Activated gamma-delta T cell treated with Interleukin-2 at 50 U/mL for 16 hours (primary cell): Measurements from ENCODE around the gene MAML2.

ENCODE experiments used
- DNase-seq: peaks from one replicate; pipeline ENCODE4 v3.0.0-alpha.2; 2020

The MAML2 gene

GRCh38 chr11:96112192-96113128 lies 230.5 kb downstream of the MAML2 start:
- no peak for DNase-seq

DNA sequence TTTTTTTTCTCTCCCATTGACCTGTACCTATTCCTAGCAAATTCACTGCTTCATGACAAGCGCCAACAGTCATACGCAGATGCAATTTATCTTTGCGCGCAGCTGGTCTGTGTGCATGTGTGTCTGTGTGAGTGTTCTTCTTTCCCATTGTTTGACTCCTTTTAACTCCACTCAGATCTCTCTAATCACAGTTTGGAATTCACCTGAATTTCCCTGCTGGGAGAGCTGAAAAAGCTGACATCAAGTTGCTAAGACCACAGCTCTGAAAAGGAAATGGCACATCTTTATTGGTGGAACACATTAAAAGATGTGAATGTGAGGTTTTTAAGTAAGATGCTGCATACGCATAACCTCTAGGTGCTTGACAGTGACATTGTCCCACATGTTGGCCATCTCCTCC lies 231.7 kb downstream of the MAML2 start:
- DNase-seq = no peak

DNA sequence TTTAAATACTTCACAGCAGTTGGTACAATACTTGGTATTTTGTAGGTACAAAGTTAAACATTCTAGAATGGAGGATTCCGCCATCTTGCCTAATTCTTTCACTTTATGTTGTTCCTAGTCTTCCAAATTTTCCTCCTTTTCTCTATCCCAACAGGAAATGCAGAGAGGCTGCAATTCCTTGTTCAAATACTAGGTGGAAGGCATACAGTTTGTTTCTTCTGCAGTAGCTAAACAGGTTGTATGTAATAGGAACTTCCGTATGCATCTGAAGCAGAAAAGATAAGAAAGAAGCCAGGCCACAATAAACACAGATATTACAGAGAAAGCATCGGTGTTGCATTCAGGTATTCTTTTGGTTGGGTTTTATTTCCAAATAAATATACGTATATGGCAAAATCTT lies 232.7 kb downstream of the MAML2 start:
- DNase-seq = no peak

DNA sequence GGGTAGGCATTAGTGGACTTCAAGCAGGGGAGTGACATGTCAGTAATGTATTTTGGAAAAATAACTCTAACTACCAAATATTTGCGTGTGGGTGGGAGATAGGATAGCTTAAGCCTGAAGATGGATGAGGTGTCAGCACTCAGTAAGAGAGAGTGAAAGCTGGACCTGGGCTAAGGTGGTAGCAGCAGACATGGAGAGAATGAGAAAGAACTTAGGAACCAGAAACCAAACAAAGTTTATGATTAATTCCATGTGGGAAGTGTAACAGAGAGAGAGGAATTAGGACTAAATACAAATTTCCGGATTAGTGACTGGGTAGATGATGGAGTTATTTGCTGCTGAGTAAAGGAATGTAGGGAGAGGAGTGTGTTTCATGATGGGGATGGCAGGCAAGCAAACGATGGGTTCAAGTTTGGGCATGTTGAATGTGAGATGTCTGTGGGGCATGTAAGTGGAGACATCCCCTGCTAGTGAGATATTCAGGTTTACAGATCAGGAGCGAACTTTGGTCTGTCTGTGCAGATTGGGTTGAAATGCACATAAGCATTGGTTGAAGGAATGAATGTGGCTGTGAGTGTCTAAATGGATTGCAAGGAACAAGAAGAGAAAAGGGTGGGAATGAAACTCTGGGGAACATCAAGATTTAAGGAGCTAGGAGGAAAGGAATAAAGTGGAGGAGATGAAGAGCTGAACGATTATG lies 233.5 kb downstream of the MAML2 start:
- DNase-seq = no peak

DNA sequence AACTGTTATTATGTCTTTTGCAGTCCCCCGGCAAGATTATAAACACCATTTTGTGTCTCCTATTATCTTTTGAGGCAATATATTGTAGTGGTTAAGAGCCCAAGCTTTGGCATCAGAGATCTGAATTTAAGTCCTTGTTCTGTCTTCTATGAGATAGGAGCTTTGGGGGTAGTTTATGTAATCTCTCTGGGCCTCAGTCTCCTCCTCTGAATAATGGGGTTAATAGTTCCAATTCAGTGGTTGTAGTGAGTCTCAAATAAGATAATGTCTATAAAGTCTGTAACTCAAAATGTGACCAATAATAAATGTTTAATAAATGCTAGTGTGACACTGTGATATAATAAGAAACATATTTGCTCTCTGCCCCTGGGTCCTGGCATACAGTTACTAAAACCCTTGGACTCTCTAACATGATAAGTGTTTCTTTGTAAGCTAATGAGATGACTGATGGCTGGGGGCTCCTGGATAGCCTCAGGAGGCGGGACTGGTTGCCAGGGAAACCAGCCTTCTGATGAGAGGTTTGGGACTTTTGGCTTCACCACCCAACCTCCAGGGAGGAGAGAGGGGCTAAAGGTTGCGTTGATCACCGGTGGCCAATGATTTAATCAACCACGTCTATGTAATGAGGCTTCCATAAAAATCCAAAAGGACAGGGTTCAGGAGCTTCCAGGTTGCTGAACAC lies 235.7 kb downstream of the MAML2 start:
- no peak for DNase-seq

DNA sequence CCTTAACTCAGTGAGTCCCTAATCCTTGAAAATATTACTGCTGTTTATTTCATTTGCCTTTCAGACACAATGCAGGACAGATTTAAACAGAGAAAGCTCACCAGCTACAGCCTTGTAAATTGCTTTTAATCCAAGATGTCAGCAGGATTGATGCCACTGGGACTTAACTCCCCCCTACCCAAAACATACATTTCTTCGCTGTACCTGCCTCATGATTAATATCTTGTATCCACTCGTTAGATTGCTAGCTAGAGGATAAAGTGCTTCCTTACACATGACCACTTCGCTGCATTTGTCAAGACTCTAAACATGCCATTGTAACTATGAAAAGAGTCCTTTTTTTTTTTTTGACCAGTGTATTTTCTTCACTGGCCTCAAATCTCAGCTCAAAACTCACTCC lies 236.3 kb downstream of the MAML2 start:
- DNase-seq = no peak

GRCh38 chr11:96105944-96106343 lies 237.1 kb downstream of the MAML2 start:
- DNase-seq = no peak

DNA sequence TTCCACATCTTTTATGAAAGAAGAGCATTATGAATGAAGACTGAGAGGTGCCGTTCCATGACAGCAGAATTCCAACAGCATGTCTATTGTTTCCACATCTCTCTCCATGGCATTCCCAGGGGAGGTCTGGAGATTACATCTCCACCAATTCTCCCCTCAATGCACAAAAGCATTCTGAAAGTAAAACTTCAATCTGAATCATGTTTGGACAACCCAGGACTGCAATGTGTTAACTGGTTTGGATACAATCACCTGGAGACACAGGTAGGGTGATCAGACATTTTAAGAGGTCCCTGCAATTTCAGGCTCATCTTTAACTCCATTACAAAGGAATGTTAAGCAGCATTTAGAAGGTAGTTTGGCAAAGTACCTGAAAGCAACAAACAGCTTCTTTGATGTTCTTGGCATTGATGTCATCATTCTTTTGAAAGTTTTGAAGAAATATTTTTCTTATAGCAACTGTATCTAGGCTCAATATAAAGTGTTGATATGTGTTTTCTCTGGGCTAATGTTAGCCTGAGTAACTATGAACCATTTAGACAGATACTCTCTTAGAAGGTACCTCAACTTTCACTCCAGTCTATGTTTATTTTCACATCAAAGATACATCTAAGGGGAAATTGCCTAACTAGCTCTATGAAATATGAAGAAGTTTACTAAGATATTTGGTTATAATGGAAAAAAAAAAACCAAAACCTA lies 237.6 kb downstream of the MAML2 start:
- DNase-seq = no peak

- no peak for DNase-seq
Measured at GRCh38 chr11:96104496-96104895, 238.5 kb downstream of the MAML2 start.

- no peak for DNase-seq
Measured at GRCh38 chr11:96103721-96104120, 239.3 kb downstream of the MAML2 start.

DNA sequence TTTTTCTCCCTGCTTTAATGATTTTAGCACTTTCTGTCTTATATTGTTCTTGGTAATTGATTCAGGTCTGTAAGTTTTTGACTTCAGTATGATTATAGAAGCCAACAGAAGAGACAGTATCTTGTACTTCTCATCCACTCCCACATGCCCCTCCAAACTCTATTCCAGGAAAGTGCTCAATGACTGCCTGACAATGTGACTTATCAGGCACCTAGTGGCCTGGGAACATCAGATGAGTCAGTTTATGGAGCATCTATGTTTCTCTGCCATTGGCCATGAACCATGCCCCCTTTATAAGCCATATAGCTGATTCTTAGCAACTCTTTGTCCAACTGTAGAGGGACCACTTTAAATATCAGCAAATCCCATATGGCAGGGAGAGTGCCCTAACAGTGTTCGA lies 239.9 kb downstream of the MAML2 start:
- DNase-seq = no peak

- DNase-seq = no peak
Measured at GRCh38 chr11:96102664-96103078, 240.3 kb downstream of the MAML2 start.

GRCh38 chr11:96101146-96101545 lies 241.8 kb downstream of the MAML2 start:
- no peak for DNase-seq

DNA sequence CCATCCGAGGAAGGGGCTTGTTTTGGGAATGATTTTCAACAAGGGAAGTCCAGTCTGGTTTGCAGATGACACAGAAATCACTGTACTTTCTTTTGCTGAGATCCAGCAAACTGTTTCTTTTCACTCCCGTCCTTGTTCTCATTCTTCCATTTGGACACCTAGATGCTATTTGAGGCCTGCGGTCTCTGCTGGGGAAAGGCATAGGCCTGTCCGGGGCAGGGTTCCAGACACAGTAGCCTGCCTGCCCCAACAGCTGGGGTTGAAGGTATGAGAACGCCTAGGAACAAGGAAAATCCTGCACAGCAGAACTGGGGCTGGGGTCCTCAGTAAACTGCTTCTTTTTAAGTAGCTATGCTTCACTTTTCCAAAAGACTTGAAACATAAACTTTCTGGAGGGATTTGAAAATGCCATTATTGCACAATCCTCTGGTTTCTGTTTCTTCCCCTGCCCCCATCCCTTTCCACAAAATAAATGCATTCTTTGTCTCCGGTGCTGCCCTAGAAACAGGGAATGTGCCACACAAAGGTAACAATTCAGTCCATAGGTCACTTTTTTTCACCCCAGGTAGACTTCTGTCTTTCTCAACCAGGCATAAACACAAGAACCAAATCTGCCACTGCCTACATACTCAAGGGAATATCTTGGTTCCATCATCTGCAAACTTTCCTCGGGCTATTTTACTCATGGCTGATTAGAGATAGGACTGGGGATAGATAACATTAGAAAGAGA lies 244.3 kb downstream of the MAML2 start:
- DNase-seq = no peak

DNA sequence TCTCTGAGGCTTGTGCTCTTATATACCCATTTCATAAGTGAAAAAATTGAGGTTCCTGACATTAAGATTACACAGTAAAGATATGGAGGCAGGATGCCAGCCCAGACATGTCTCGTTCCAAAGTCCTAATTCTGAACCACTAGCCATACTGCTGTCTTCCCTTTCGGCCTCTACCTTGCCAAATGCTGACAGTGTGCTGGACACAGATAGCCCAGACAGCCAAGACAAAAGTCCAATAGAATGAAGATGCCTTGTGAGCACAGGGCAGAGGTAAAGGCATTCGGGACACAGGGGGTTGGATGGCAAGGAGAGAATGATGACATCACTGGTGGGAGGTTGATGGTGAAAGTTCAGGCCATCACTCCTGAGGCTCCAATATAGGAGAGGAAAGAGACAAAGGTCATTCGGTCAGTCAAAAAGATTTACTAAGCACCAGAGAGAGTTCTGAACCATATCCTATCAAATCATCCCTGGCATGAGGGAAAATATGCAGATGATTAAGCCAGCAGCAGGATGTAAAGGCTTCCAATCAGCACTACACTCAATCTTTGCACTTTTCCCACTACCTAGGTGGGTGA lies 245.1 kb downstream of the MAML2 start:
- no peak for DNase-seq

- DNase-seq = no peak
Measured at GRCh38 chr11:96096360-96096759, 246.6 kb downstream of the MAML2 start.

DNA sequence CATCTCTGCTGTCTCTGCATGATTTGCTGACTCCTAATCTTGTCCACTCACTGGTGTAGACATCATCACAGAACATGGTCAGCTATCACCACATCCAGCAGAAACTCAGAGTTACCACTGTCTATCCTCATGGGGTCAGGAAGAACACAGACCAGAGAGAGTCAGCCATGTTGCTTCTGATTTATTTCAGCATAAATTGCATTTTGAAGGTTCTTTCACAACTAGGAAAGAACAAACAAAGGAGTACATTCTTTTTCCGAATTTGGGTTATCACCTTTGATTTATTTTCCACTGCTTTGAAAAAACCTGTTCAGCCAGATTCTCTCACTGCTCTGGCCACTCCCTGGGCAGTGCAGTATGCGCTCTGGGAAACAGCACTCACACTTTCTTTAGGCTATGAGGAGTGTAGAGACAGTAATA lies 247.1 kb downstream of the MAML2 start:
- no peak for DNase-seq

DNA sequence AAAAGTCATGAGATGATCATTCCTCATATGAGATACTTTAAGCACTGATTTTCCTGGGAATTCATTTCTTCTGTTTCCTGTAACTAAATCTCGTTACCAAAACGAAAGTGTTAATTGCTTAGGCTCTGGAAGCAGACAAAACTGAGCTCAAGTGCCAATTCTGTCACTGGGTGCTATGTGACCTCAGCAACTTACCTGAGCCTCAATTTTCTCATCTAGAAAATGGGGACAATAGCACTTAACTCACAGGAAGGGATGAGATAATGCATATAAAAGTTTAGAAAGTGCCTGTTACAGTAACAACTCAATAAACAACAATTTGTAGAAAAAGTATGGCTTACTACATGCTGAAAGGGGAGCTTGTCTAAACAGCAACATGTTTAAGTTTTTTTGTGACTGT lies 248.8 kb downstream of the MAML2 start:
- no peak for DNase-seq

DNA sequence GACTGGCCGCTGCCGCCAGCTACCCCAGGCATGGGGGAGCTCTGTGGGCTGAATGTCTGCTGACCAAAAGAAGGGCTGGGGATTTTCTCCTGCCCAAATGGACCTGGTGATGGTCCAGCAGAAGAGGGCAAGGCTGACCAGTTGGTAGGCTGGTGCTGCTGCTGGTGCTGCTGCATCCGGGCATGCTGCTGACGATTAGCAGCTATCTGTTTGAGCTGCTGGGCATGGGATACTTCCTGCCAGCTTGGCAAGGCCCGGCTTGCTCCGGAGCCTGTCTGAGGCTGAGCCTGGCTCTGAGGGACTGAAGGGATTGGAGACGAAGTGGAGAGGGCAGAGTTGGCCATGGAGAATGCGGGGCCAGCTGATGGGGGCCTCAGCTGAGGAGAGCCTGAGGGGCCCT lies 250.5 kb downstream of the MAML2 start:
- DNase-seq = no peak

DNA sequence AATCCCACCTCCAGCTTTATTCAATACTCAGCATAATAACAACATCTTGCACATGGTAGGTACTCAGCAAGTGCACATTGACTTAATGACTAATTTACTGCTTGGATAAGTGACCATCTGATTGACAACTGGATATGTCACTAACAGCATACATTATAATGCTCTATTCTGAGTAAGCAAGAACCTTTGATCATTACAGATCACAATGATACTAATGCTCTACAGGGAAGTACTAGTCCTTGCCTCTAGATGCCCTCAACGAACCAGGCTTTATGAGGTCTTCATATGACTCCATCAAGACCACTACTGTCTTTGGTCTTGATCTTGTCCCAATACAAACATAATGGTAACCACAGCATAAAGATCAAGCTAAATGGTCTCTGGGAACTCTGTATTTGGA lies 251.5 kb downstream of the MAML2 start:
- DNase-seq = peak; percentile 11

DNA sequence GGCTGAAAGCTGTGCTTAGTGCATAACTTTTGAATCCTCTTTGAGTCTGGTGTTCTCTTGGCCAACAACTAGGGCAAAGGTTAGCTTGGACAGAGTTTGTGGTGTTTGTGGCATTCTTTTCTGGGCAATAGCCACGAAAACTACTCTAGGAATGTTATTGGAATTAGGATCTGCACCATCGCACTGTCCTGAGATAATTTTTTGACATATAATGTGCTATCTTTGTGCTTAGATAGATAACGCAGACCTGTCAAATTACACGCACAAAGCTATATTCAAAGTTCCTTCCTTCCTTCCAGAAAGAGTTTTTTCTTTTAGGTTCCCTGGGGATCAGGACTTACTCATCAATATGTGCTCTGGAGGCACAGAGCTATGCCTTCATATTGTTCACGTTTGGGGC lies 252.3 kb downstream of the MAML2 start:
- no peak for DNase-seq

GRCh38 chr11:96088914-96089313 lies 254.1 kb downstream of the MAML2 start:
- DNase-seq = no peak
